ENCODE measurements around the gene AKAP1.

GRCh38 chr17:57140316-57140715 is 55.3 kb downstream of the AKAP1 start:
- TF ChIP-seq GATA3 (IDR thresholded peaks at IDR 0.05; ENCODE audit: low read depth, low read length) = no peak
- no peak for TF ChIP-seq GATA2 (IDR thresholded peaks at IDR 0.05; ENCODE audit: low read depth, low read length)
